Activated naive CD8-positive, alpha-beta T cell (primary cell): ENCODE results near the gene INO80E.

Experiments
- H3K27ac Mint-ChIP-seq: one replicate; pipeline ENCODE4 v1.8.0; 2021; ENCODE audit warnings: mixed read lengths
- H3K27me3 Mint-ChIP-seq: one replicate; pipeline ENCODE4 v1.8.0; 2021; ENCODE audit warnings: mixed read lengths
- H3K36me3 Mint-ChIP-seq: one replicate; pipeline ENCODE4 v1.8.0; 2021; ENCODE audit warnings: mixed read lengths
- H3K4me1 Mint-ChIP-seq: one replicate; pipeline ENCODE4 v1.8.0; 2021; ENCODE audit warnings: low read depth, mixed read lengths
- H3K4me3 Mint-ChIP-seq: one replicate; pipeline ENCODE4 v1.8.0; 2021; ENCODE audit warnings: mild to moderate bottlenecking, mixed read lengths
- H3K9me3 Mint-ChIP-seq: one replicate; pipeline ENCODE4 v1.8.0; 2021; ENCODE audit warnings: low read depth, mixed read lengths

The INO80E gene

GRCh38 chr16:29972500-29972899 is 23.5 kb upstream of the INO80E start:
- no peaks in the 10 kb centered on the region for H3K27me3 Mint-ChIP-seq
- H3K4me3 Mint-ChIP-seq = peak overlapping the region; percentile 38
- H3K4me1 Mint-ChIP-seq = peaks cover 33% of the 10 kb centered on the region
- no peaks in the 10 kb centered on the region for H3K36me3 Mint-ChIP-seq
- no peaks in the 10 kb centered on the region for H3K9me3 Mint-ChIP-seq
- H3K27ac Mint-ChIP-seq = peak overlapping the region; percentile 86

- Mint-ChIP-seq H3K9me3 (no peaks in the 10 kb centered on the region), H3K36me3 (no peaks in the 10 kb centered on the region), H3K4me1 (peaks cover 33% of the 10 kb centered on the region), H3K4me3 (peak overlapping the region; percentile 94), H3K27ac (peak overlapping the region; percentile 86), H3K27me3 (no peaks in the 10 kb centered on the region)
Observed at GRCh38 chr16:29972992-29973383, 23.1 kb upstream of the INO80E start.

- Mint-ChIP-seq H3K27ac (peak within 1 kb of the TSS; percentile 88), H3K27me3 (no peaks in the 10 kb centered on the region), H3K36me3 (no peaks in the 10 kb centered on the region), H3K4me1 (peaks cover 33% of the 10 kb centered on the region), H3K9me3 (no peaks in the 10 kb centered on the region), H3K4me3 (peak within 1 kb of the TSS; percentile 94)
Observed at GRCh38 chr16:29973384-29974246, 22.4 kb upstream of the INO80E start, which contains the start of gene TAOK2. Gene TAOK2 (plus strand): TSS chr16:29973868. CDS start chr16:29977773, 3,905 bp downstream.

GRCh38 chr16:29974291-29975133 is 21.5 kb upstream of the INO80E start:
- H3K9me3 Mint-ChIP-seq = no peaks in the 10 kb centered on the region
- H3K27me3 Mint-ChIP-seq = no peaks in the 10 kb centered on the region
- H3K4me1 Mint-ChIP-seq = peaks cover 33% of the 10 kb centered on the region
- peak overlapping the region; percentile 94 for H3K4me3 Mint-ChIP-seq
- peak overlapping the region; percentile 76 for H3K27ac Mint-ChIP-seq
- no peaks in the 10 kb centered on the region for H3K36me3 Mint-ChIP-seq

DNA sequence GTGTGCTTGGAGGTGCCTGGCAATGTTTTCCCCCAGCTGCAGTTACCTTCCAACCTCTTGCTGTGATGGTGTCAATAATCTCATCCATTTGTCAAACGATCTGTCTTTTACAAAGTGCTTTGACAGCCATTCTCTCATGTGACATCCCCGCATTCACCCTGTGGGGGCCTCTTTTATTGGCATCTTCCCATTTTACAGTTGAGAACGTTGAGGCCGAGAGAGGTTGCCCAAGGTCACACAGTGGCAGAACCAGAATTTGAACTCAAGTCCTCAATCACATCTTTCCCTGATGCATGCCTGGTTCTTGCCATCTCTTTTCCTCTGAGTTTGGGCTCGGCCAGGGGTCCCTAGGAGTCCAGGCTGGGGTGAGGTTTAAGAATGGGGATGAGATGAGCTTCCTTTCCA is 20.9 kb upstream of the INO80E start:
- Mint-ChIP-seq H3K9me3 (no peaks in the 10 kb centered on the region), H3K4me3 (peak overlapping the region; percentile 94), H3K27me3 (no peaks in the 10 kb centered on the region), H3K27ac (peak overlapping the region; percentile 76), H3K4me1 (peaks cover 33% of the 10 kb centered on the region), H3K36me3 (no peaks in the 10 kb centered on the region)

DNA sequence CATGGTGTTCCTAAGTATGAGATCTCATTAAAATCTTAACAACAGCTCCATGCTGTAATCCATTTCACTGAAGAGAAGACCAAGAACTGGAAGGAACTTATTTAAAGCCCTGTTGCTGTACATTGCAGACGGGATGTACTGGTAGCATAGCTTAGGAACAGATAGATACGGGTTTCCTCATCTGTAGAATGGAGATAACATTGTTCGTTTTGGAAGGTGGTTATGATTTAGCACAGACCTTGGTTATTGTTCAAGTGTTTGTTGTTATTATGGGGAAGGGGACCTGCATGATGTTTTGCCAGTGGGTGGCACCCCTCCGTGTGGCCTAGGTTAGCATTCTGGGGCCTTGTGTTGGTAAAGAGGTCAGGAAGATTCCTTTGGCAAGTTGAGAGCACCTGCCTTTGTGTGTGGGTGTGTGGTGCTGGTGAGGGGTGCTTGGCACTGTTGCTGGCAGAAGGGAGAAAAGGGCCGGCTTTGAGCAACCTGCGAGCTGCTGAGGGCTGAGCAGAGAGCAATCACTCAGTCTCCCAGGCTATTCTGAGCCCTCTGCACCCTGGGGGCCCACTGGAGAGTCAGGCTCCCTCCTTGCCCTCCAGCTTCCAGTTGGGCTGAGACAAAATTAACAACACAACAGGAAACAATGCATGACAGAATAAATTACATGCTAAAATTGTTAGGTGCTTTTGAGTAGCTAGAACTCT is 20.1 kb upstream of the INO80E start:
- H3K9me3 Mint-ChIP-seq = no peaks in the 10 kb centered on the region
- H3K4me1 Mint-ChIP-seq = peaks cover 33% of the 10 kb centered on the region
- peaks cover 2% of the 10 kb centered on the region for H3K36me3 Mint-ChIP-seq
- H3K4me3 Mint-ChIP-seq = peak overlapping the region; percentile 94
- H3K27me3 Mint-ChIP-seq = no peaks in the 10 kb centered on the region
- peak overlapping the region; percentile 36 for H3K27ac Mint-ChIP-seq

- Mint-ChIP-seq H3K9me3 (no peaks in the 10 kb centered on the region), H3K4me3 (no peak overlapping the region), H3K27me3 (no peaks in the 10 kb centered on the region), H3K27ac (peak overlapping the region; percentile 36), H3K36me3 (peaks cover 2% of the 10 kb centered on the region), H3K4me1 (peaks cover 33% of the 10 kb centered on the region)
Observed at GRCh38 chr16:29977063-29977825, 18.8 kb upstream of the INO80E start.

DNA sequence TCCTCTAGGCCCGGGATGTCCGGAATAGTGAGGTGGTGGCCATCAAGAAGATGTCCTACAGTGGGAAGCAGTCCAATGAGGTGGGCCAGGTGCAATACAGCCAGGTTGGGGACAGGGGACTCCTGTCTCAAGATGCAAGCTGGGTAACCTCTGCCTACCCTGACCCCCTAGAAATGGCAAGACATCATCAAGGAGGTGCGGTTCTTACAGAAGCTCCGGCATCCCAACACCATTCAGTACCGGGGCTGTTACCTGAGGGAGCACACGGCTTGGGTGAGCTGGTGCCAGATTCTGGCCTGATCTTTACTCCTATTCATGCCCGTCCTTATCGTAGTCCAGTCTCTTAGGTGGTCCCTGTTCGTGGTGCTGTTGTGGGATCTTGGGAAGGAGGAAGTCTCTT is 18.0 kb upstream of the INO80E start:
- Mint-ChIP-seq H3K27ac (no peak overlapping the region), H3K4me3 (no peak overlapping the region), H3K36me3 (peaks cover 2% of the 10 kb centered on the region), H3K27me3 (no peaks in the 10 kb centered on the region), H3K4me1 (peaks cover 29% of the 10 kb centered on the region), H3K9me3 (no peaks in the 10 kb centered on the region)

GRCh38 chr16:29978564-29979270 is 17.3 kb upstream of the INO80E start:
- Mint-ChIP-seq H3K36me3 (peaks cover 5% of the 10 kb centered on the region), H3K4me3 (no peak overlapping the region), H3K27ac (peak overlapping the region; percentile 34), H3K9me3 (no peaks in the 10 kb centered on the region), H3K4me1 (peaks cover 25% of the 10 kb centered on the region), H3K27me3 (no peaks in the 10 kb centered on the region)

GRCh38 chr16:29982560-29983419 is 13.3 kb upstream of the INO80E start:
- no peaks in the 10 kb centered on the region for H3K4me1 Mint-ChIP-seq
- no peak overlapping the region for H3K4me3 Mint-ChIP-seq
- H3K27ac Mint-ChIP-seq = no peak overlapping the region
- H3K27me3 Mint-ChIP-seq = no peaks in the 10 kb centered on the region
- H3K36me3 Mint-ChIP-seq = peaks cover 5% of the 10 kb centered on the region
- no peaks in the 10 kb centered on the region for H3K9me3 Mint-ChIP-seq

GRCh38 chr16:29983420-29984136 is 12.5 kb upstream of the INO80E start:
- Mint-ChIP-seq H3K9me3 (no peaks in the 10 kb centered on the region), H3K27me3 (no peaks in the 10 kb centered on the region), H3K36me3 (peaks cover 5% of the 10 kb centered on the region), H3K4me3 (no peak overlapping the region), H3K27ac (no peak overlapping the region), H3K4me1 (no peaks in the 10 kb centered on the region)

DNA sequence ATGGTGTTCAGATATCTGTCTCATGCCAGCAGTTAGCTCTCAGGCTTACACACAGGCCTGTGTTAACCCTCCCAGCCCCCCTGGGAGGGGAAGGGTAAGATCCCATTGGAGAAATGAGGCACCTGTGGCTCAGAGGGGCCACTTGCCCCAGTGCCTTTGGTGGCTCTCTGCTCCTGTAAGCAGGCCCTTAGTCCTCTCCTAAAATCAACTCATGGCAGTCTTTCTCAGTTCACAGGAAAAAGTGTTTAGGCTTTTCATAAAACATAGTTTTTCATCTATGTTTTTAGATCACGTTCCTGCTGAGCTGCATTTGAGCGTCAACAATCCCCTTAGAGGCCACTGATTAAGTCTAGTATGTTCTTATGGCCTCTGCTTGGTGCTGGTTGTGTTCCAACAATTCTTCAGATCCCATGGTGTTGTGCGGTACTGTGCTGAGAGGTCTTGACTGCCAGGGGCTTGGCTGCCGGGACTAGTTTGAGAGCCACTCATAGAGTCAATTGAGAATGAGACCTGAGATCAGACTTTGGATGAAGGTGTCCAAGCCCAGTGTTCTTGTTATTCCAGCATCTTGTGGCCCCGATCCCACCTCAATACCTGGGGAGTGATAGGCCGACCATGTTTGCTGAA is 11.8 kb upstream of the INO80E start:
- Mint-ChIP-seq H3K27me3 (no peaks in the 10 kb centered on the region), H3K27ac (no peak overlapping the region), H3K4me1 (peaks cover 1% of the 10 kb centered on the region), H3K9me3 (no peaks in the 10 kb centered on the region), H3K4me3 (no peak overlapping the region), H3K36me3 (peaks cover 5% of the 10 kb centered on the region)
